ENCODE data around the gene ZNF92.

DNA sequence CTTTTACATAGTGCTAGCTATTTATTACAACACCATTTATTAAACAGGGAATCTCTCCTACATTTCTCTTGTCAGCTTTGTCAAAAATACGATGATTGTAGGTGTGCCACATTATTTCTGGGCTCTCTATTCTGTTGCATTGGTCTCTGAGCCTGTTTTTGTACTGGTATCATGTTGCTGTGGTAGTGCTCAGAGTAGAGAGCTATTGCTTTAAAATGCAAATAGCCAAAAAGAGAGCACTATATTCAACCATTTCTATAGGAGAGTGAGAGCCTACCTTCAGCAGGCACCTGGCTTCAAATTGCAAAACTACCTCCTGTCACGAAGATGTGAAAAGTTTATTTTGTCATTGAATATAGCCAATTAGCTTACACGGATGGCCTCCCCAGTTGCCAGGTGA lies 8.1 kb downstream of the ZNF92 start:
- TF ChIP-seq, protein P1, sequence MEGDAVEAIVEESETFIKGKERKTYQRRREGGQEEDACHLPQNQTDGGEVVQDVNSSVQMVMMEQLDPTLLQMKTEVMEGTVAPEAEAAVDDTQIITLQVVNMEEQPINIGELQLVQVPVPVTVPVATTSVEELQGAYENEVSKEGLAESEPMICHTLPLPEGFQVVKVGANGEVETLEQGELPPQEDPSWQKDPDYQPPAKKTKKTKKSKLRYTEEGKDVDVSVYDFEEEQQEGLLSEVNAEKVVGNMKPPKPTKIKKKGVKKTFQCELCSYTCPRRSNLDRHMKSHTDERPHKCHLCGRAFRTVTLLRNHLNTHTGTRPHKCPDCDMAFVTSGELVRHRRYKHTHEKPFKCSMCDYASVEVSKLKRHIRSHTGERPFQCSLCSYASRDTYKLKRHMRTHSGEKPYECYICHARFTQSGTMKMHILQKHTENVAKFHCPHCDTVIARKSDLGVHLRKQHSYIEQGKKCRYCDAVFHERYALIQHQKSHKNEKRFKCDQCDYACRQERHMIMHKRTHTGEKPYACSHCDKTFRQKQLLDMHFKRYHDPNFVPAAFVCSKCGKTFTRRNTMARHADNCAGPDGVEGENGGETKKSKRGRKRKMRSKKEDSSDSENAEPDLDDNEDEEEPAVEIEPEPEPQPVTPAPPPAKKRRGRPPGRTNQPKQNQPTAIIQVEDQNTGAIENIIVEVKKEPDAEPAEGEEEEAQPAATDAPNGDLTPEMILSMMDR (IDR thresholded peaks at IDR 0.05) = no peak
- no peak for TF ChIP-seq EZH2 (IDR thresholded peaks at IDR 0.05; ENCODE audit: borderline replicate concordance, insufficient read depth, low read depth, low read length, poor library complexity, severe bottlenecking)

Measured in B cell (primary cell).